HG02588 (cell line): ENCODE data around the gene TXNL1.
A peak's percentile ranks its signal among the peaks of the same experiment; 100 is the strongest.
"Not testable (repeated sequence)": the region's sequence is repeated elsewhere in the genome, so short reads cannot be mapped to it uniquely, and the experiment has no call there.

Source experiments
- ATAC-seq: cut with Tn5 transposase; IDR thresholded peaks from one replicate; pipeline ENCODE4 v1.9.1; 2021; ENCODE audit warnings: mild to moderate bottlenecking, moderate library complexity; ENCODE audit not compliant: unreplicated experiment

Gene TXNL1

DNA sequence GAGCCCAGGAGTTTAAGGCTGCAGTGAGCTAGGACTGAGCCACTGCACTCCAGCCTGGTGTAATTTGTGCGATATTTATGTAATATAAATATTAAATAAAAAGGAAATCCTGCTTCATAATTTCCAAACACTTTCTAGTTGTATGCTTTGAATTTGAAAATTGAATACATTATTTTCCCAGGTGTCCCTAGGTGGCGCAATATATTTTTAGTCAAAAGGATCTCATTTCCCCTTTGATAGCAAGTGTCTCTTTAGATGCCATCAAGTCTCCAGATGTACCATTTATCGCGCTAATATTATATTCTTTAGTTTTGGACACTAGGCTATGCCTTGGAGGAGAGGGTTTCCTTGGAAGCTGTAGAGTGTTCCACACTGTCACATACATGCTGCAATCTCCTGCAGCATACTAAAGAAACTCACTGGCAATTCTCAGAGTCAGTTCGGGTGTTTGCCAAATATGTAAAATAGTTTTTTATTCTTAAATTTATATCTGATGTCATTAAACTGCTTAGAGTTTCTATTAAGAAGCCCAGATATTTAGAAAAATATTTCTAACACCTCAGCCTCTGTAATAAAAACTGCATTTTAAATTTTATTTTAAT, 7.1 kb upstream of the TXNL1 start:
- no peak for ATAC-seq

- ATAC-seq = no peak
Measured at GRCh38 chr18:56643381-56643780, 5.0 kb upstream of the TXNL1 start.

GRCh38 chr18:56641714-56642337, 3.4 kb upstream of the TXNL1 start:
- no peak for ATAC-seq

DNA sequence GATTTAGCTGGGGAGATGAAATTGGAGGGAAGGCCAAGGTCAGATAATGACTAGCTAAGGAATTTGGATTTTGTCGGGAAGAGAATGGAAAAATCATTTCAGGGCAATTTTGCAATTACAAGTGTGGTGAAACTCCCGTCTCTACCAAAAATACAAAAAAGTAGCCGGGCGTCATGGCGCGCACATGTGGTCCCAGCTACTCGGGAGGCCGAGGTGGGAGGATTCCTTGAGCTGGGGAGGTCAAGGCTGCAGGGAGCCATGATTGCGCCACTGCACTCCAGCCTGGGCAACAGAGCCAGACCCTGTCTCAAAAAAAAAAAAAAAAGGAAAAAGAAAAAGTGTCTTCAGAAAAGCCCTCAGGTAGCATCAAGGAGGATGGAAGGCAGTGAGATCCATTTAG, 1.2 kb upstream of the TXNL1 start:
- ATAC-seq = no peak

DNA sequence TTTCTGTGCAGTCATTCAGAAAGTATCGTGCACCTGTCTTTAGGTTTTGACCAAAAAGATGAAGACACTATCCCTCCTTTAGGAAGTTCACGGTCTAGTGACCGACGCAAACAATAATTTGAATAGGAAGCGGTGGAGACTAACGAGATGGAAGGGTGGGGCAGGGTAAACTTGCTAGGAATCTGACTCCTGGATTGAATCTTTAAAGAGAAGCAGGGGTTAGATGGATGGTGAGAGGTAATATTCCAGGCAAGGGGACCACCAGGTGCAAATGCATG, 651 bp upstream of the TXNL1 start:
- no peak for ATAC-seq

GRCh38 chr18:56637711-56638231, 621 bp downstream of the TXNL1 start:
- ATAC-seq = peak; percentile 7

GRCh38 chr18:56637176-56637575, 1.2 kb downstream of the TXNL1 start:
- ATAC-seq = no peak

- no peak for ATAC-seq
Measured at GRCh38 chr18:56635007-56635406, 3.4 kb downstream of the TXNL1 start.

DNA sequence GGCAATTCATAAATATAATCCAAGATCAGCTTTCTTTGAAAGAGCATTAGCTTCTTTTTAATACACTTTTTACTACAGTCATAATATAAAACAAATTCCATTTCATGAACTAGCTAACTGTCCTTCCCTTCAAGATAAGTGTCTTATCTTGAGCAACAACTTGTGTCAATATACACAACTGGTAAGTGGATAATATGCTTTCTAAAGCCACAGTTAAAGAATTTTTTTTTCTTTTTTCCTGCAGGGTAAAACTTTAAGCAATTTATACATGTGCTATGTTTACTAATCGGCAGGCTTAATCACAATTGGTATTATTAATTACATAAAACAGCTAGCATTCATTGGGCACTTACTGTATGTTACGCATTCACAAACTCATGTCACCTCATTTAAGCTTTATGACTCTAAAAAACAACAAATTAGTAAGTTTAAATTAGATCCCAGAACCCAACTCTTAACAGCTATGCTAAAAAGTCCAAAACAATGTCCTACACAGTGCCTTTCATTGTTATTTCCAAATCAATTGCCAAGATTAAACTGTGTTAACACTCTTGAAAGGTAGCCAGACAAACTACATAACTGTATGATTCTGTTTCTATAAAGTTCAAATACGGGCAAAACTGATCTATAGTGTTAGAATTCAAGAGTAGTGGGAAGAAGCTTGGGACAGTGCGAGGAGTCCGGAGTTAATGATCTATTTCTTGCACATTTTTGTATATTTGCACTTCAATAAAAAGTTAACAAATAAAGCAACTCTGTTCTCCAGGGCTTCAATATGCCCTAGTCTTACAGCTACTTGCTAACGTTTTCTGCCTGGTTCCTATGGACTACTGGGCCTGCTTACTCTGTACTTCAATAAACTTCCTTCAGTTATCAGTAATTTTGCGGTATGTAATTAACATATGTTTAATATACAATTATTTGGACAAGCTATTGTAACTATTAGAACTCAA, 6.0 kb downstream of the TXNL1 start:
- no peak for ATAC-seq

DNA sequence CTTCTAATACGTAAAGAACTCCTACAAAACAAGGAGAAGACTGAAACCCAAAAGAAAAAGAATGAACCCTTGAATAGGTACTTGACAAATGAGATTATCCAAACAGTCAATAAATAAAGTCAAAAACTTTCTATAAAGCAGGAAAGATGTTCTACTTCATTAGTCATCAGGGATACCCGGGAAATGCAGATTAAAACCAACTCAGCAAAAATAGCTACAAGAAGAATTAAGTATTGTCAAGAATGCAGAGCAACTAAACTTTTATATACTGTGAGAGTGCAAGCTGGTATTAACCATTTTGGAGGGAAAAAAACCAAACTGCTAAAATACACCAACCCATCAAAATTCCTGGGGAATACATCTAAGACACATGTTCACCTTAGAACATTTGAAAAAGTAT, 10.4 kb downstream of the TXNL1 start:
- no peak for ATAC-seq

DNA sequence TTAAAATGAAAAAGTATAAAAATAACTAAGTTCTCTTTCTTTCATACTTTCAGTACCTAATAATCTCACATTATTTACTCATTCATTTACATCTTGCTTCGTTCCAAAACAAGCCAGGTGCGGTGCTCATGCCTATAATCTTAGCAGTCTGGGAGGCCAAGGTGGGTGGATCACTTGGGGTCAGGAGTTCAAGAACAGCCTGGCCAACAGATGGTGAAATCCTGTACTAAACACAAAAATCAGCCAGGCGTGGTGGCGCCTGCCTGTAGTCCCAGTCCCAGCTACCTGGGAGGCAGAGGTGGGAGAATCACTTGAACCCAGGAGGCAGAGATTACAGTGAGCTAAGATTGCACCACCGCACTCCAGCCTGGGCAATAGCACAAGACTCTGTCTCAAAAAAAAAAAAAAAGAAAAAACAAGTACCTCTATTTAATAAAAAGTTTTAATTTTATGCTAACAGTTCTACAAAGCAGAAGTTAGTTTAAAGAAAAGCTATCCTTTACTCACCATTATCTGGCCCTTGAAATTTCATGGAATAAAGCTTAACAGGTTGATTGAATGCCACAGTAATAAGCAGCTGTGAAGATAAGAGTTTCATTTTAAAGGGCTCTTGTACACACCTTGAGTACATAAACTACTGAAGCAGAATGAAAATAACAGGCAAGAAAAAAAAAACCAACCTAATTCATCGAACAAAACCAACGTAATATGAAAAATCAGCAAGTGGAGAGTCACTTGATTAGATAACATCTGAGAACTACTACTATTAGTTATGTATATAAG, 22.5 kb downstream of the TXNL1 start:
- ATAC-seq = no peak

GRCh38 chr18:56606618-56607017, 31.8 kb downstream of the TXNL1 start:
- ATAC-seq = no peak

GRCh38 chr18:56598422-56598821, 40.0 kb downstream of the TXNL1 start:
- ATAC-seq = no peak

DNA sequence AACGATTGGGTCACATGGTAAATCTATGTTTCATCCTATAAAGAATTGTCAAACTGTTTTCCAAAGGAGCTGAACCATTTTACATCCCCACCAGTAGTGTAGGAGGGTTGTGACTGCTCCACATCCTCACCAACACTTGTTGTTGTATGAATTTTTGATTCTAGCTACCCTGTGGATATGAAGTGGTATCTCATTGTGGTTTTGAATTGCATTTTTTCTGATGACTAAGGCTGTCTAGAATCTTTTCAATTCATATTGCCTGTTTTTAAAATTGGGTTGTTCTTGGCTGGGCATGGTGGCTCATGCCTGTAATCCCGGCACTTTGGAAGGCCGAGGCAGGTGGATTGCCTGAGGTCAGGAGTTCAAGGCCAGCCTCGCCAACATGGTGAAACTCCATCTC, 44.5 kb downstream of the TXNL1 start:
- no peak for ATAC-seq

GRCh38 chr18:56580026-56580425, 58.4 kb downstream of the TXNL1 start:
- ATAC-seq = no peak

- no peak for ATAC-seq
Measured at GRCh38 chr18:56579451-56579850, 58.9 kb downstream of the TXNL1 start.

DNA sequence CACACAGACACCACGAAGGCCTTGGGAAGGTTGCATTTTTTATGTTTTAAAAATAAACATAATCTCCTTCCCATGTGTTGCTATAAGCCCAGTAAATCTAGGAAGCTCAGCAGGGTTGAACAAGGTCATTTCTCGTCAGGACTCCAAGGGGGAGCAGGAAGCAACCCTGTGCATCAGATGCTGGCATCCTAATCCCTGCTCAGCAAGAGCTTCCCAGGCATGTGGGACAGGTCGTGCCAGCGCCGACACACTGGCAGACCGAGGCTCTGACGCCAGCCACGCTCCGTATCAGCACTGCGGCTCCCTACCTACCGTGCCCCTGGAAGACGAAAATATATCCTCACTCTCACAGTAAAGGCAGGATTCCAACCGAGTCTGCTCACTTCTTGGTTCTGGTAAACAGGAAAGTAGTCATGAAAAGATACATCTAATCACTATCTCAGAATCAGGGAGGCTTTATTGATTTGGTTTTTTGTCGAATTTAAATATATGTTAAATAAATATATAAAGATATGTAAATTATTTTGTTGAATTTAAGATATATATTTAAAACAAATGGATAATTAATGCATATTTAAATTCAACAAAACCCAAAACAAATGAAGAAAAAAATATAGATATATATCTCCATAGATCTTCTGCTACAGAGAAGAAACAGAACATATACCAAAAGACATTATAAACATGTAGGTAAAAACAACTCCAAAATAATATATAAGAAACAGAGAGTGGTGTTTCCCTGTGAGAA, 61.4 kb downstream of the TXNL1 start:
- no peak for ATAC-seq

DNA sequence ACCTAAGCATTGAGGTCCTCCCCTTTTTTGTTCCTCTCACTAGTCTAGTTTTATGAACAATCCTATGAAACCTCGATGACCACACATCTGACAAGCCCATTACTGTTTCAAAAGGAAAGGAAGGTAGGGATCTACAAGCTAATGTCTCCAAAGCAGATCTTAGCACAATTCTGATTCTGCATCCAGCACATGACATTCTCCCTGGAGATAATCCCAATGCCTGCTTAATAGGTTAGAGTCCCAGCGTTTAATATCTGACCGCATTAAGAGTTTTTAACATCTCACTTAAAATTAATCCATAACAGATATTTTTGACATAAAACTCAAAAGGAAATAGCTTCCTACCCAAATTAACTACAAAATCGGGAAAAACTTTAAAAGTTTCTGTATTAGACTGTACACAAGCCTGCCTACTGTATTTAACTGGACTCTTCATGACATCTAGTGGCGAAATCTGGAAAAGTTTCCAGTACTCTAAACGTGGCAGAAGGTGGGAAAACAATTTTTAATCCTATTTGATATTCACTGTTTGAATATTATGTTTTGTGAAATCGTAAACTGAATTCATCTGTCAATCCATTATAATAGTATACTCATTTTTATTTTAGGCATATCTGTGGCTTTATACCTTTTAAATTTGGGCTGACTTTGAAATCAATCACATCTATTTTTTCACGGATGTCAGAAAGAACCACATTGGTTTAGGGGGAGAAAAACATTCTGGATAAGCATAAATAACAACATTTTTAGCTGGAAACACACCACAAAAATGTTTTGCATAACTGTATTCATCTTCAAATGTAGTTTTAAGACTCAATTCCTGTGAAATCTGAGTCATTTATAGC, 62.4 kb downstream of the TXNL1 start:
- ATAC-seq = peak; percentile 47

GRCh38 chr18:56574861-56575260, 63.5 kb downstream of the TXNL1 start:
- ATAC-seq = no peak

- ATAC-seq = not testable (repeated sequence)
Measured at GRCh38 chr18:56572267-56572666, 66.1 kb downstream of the TXNL1 start.
